GM21576 (cell line): ENCODE measurements around the gene RRP1.
"Not testable (repeated sequence)": the region's sequence is repeated elsewhere in the genome, so short reads cannot be mapped to it uniquely, and the experiment has no call there.

ENCODE experiments used
- ATAC-seq: cut with Tn5 transposase; IDR thresholded peaks from one replicate; pipeline ENCODE4 v1.9.1; 2021; ENCODE audit warnings: mild to moderate bottlenecking, moderate library complexity; ENCODE audit not compliant: unreplicated experiment

The RRP1 gene

DNA sequence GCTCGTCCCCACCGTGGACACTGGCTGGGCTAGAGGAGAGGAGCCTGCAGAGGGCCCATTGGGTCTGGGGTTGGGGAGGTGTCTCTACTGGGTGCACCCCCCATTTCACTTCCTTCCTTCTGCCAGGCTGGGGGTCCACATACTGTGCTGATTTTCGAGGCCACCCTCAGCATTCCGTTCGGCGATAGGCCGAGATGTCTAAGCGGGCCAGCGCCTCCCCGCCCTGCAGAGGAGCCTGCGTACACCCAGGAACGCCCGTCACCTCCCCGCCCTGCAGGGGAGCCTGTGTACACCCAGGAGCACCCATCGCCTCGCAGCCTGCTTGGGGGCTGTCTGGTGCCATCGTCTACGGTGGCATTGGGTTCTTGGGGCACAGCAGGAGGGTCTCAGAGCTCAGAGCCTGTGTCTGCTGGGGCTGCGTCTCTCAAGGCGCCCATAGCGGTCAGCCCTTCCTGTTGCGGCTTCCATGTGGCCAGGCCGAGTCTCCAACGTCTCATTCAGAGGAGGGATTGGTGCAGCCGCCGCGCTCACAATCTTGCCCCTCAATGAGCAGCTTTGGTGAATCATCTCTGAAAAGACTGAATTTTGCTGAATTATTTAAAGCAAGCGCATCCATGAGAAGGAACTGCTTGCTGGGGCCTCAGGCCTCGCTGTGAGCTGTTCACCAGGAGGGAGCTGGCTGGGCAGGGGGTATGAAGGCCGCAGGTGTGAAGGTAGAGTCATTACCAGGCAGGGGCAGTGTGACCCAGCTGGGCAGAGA is 44.9 kb downstream of the RRP1 start:
- no peak for ATAC-seq

DNA sequence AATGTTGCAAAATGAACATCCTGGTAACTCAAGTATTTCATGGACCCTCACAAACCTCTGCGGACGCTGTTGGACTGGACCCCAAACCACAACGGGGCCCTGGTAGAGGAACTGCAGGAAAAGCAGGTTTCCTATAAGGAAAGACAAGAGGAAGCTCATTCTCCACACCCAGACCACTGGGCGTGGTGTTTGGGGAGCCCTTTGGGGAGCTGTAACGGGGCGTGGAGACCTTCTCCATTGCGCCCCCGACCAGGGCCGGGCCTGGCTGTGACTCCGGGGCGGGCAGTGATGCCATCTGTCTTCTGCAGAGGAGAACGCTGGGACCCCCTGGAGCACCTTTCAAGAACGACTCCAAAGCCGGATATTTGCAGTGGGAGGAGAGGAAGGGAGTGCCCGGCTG is 45.7 kb downstream of the RRP1 start:
- no peak for ATAC-seq

DNA sequence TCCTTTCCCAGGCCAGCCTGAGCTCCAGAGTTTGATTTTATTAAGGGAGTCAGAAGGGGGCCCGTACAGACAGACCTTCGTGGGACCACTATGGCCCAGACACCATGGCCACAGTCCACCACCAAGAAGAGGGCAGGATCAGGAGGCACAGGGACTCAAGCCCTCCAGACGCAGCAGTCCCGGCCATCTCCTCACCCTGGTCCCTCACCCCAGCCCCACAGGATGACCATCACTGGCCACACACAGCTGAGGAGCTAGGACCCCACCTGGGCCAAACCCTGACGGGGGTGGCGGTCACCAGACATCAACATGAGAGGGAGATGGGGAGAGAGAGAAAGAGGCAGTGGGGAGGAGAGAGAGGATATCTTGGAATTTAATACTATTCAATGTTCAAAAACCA is 46.5 kb downstream of the RRP1 start:
- no peak for ATAC-seq

DNA sequence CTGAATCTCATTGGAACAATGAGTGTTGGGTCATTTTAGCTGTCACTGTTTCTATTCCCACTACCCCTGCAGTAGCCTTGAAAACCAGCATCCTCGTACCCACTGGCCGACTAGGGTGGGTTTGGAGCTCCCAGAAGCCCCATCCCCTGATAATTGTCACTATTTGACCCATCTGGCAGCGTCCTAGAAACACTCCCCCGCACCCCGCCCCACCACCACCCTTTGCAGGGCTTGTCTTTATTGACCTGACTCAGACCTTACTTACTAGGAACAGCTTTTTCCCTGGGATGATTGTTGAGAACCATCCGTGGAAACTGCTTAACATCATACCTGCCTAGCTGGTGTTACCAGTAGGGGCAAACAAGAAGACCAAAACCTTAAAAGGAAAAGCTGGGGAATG is 47.2 kb downstream of the RRP1 start:
- no peak for ATAC-seq

DNA sequence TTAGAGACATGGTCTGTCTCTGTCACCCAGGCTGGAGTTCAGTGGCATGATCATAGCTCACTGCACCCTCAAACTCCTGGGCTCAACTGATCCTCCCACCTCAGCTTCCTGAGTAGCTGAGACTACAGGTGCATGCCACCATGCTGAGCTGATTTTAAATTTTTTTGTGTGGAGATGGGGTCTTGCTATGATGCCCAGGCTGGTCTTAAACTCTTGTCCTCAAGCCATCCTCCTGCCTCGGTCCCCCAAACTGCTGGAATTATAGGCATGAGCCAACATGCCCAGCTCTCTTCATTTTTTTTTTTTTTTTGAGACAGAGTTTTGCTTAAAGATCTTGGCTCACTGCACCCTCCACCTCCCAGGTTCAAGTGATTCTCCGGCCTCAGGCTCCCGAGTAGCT is 50.9 kb downstream of the RRP1 start:
- no peak for ATAC-seq

DNA sequence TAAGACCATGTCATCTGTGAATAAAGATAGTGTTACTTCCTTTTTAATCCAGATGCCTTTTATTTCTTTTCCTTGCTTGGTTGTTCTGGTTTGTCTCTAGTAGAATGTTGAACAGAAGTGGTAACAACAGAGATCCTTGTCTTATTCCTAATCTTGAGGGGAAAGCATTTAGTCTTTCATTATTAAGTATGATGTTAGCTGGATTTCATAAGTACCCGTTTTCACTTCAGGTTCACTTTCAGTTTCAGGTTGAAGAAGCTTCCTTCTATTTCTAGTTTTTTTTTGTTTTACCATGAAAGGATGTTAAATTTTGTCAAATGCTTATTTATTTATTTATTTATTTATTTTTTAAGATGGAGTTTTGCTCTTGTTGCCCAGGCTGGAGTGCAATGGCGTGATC is 53.4 kb downstream of the RRP1 start:
- no peak for ATAC-seq

DNA sequence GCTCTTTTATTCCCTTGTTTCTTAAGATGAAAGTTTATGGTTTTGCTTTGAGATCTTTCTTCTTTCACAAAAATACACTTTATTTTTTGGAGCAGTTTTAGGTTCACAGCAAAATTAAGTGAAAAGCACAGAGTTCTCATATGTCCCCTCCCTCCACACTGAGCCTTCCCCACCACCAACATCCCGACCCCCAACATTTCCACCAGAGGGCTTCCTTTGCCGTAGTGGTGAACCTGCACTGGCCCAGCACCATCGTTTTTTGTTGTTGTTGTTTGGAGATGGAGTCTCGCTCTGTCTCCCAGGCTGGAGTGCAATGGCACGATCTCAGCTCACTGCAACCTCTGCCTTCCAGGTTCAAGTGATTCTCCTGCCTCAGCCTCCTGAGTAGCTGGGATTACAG is 55.5 kb downstream of the RRP1 start:
- ATAC-seq = not testable (repeated sequence)

DNA sequence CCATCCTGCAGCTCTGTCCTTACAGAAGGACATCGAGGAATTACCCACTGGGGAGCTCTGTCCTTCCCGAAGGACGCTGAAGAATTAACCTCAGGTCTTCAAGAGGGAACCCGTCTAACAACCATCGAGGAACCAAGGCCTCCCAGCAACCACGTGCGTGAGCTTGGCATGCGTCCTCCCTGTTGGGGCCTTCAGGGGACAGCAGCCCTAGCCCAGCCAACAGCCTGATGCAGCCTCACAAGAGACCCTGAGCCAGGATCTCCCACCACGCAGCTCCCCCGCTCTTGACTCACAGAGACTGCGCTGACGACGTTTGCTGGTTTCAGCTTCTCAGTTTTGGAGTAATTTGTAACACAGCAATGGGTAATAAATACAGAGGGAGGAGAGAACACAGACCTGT is 56.0 kb downstream of the RRP1 start:
- no peak for ATAC-seq

DNA sequence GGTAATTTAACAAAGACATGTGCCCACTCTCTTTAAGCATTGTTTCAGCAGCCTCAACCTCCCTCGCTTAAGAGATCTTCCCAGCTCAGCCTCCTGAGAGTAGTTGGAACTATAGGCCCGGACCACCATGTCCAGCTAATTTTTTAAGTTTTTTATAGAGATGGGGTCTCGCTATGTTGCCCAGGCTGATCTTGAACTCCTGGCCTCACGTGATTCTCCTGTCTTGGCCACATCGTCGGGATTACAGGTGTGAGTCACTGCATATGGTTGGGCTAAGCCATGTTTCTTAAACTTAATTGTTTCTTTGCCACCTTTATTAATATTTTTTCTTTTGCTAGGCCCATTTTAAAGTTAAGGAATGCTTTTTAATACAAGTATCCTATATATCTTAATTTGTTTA is 57.1 kb downstream of the RRP1 start:
- ATAC-seq = no peak

DNA sequence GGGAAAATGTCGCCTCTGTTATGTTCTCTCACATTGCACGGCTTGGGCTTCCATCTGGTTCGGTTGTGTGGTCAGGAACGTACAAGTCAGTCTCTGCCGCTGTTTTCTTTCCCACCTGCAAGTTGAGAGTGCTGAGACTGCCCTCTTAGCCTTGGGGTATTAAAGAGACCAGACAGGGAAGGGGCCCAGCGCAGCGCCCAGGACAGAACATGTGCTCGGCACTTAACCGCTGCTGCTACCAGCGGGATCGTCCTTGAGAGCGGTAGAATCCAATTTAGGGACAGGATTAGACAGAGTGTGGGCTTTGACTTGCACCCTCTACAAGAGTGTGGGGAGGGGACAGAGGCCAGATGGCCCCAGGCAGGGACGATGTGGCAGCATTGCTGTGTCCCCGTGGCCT is 57.9 kb downstream of the RRP1 start:
- no peak for ATAC-seq

DNA sequence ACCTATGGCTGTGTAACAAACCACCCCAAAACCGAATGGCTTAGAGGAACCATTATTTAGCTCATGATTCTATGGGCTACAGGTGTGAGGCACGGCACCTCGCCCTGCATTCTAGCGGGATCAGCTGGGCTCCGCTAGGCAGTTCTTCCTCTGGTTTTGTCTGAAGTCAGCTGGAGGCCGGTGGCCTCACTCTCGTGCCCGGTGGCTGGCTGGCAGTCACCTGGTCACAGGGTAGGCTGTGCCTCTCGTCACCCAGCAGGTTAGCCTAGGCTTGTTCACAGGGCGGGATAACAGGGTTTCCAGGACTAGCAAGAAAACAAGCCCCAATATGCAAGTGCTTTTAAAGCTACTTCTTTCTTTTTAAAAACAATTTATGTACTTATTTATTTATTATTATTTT is 59.4 kb downstream of the RRP1 start:
- ATAC-seq = no peak

DNA sequence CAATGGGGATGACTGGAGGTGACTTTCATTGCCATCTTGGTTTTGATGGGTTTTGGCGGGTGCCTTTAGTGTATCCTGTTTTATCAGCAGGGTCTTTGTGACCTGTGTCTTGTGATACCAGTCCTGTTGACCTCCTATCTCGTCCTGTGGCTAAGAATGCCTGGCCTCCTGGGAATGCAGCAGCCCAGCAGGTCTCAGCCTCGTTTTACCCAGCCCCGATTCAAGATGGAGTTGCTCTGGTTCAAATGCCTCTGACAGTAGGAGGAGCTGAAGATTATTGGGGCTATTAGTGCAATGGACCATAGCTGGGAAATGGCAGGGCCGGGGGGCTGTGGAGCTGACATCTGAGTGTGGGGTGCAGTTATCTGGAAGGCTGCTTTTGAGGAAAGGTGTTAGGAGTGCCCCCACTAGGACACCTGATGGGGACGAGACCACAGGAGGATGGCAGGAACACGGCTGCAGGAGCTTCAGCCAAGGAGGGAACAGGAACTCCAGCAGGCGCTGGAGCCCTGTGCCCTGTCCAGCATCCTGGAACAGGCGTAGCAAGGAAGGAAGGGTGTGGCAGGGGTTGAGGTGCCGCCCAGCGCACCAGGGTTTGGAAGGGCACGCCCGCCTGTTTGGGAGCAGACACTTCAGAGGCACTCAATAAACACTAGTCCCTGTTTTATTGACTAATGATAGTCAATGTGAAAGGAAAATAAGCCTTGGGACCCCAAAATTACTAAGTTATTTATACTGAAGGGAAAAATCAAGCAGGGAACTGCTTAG is 60.3 kb downstream of the RRP1 start:
- no peak for ATAC-seq

DNA sequence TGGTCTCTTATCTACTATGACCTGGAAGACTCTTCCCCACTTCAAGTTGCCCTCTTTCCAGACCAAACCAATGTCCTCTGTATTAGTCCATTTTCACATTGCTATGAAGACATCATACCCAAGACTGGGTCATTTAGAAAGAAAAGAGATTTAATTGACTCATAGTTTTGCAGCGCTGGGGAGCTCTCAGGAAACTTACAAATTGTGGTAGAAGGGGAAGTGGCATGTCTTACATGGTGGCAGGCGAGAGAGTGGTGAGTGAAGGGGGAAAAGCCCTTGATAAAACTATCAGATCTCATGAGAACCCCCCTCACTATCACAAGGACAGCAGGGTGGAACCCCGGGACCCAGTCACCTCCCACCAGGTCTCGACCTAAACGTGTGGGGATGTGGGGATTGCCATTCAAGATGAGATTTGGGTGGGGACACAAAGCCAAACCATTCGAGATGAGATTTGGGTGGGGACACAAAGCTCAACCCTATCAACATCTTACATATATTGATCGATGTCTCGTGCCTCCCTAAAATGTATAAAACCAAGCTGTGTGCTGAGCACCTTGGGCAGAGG is 61.4 kb downstream of the RRP1 start:
- no peak for ATAC-seq

DNA sequence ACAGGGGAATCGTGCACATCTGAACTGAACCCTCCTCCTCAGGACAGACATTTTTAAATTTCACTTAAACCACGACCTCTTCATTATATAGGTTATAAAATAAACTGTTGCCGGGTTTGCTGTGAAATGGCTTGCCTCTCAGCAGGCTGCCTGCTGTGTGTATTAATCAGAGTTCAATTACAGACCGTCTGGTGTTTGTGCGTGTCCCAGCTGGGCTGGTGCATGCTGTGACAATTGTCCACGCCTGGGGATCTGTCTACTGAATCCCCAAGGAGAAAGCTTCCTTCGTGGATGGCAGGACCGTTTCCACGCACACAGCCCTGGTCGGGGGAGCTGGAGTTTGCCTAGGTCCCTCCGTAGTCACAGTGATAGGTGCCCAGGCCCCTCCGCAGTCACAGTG is 62.2 kb downstream of the RRP1 start:
- no peak for ATAC-seq

DNA sequence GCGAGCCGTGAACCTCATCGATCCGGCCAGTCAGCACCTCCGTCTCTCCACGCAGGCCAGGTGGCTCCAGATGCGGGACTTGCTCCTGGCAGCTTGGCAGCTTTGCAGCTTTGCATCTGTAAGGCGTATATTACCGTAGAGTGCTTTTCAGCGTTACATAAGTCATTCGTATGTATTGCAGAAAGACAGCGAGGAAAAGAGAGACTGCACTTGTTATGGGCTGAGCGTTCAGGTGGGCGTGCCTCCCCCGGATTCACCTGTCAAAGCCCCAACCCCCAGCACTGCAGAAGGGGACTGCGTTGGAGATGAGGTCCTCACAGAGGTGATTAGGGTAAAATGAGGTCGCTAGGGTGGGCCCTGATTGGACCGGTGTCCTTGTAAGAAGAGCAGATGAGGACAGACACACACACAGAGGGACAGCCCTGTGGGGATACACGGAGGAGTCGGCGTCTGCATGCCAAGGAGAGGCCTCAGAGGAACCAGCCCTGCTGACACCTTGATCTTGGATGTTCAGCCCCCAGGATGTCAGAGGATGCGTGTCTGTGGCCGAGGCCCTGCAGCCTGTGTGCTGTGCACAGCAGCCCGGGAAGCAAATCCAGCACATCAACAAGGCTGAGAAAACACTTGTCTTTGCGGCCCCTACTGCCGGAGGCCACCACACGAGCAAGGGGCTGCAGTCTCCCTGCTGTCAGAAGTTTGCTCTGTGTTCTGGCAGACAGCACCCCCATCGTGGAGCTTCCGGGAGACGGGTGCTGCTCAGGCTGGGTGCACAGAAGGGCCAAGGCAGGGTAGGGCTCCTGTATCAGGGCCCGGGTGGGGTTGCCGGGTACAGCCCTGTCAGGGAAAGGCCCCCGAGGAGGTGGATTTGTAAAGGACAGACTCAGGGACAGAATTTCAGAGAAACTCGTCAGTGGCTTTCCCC is 64.7 kb downstream of the RRP1 start:
- no peak for ATAC-seq
